Measurements from ENCODE around the gene SCG2. TPM values are rescaled to one million over a fixed set of nuclear protein-coding genes. Genes with fewer than 3 reads are reported as not detected.

SCG2 gene
- total and polyA plus RNA-seq, 2 experiments from 2014 or later: 14.2 to 23.0 TPM

DNA sequence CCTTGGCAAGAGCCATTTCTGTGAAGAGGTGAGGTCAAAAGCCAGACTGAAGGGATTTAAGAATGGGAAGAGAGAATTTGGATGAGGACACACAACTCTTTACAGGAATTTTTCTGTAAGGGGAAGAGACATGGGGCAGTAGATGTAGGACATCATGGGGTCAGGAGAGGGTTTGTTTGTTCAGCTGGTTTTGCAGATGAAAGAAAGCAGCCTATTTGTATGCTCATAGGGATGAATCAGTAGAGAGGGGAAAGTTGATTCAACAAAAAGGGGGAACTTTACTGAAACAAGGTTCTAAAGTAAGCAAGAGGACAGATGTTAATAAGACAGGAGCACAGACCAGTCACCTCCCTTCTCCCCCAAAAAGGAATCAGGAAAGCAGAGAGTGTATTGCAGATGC lies 11.2 kb downstream of the SCG2 start:
- Histone ChIP-seq H3K9me2 (replicated peaks; ENCODE audit: insufficient read depth) (no peaks in the 10 kb centered on the region), H4K20me1 (ENCODE audit: insufficient read depth, poor library complexity, severe bottlenecking) (no peaks in the 10 kb centered on the region), H2AFZ (no peak overlapping the region), H3K9me3 (ENCODE audit: low read depth) (no peaks in the 10 kb centered on the region), H3K27me3 (no peaks in the 10 kb centered on the region), H3K79me2 (no peaks in the 10 kb centered on the region), H3K27ac (no peak overlapping the region), H3K4me2 (no peak overlapping the region), H3K36me3 (replicated peaks; ENCODE audit: insufficient read depth, low read depth) (no peaks in the 10 kb centered on the region), H3K4me3 (no peak overlapping the region), H3K4me1 (ENCODE audit: insufficient read depth) (no peaks in the 10 kb centered on the region)
- no peak for DNase-seq (ENCODE audit: low spot score)
- TF ChIP-seq EZH2 (IDR thresholded peaks at IDR 0.05; ENCODE audit: borderline replicate concordance): no peak
- TF ChIP-seq, protein P1, sequence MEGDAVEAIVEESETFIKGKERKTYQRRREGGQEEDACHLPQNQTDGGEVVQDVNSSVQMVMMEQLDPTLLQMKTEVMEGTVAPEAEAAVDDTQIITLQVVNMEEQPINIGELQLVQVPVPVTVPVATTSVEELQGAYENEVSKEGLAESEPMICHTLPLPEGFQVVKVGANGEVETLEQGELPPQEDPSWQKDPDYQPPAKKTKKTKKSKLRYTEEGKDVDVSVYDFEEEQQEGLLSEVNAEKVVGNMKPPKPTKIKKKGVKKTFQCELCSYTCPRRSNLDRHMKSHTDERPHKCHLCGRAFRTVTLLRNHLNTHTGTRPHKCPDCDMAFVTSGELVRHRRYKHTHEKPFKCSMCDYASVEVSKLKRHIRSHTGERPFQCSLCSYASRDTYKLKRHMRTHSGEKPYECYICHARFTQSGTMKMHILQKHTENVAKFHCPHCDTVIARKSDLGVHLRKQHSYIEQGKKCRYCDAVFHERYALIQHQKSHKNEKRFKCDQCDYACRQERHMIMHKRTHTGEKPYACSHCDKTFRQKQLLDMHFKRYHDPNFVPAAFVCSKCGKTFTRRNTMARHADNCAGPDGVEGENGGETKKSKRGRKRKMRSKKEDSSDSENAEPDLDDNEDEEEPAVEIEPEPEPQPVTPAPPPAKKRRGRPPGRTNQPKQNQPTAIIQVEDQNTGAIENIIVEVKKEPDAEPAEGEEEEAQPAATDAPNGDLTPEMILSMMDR (IDR thresholded peaks at IDR 0.05; ENCODE audit: poor library complexity): no peak
- no peak for TF ChIP-seq EZH2phosphoT487 (IDR thresholded peaks at IDR 0.05; ENCODE audit: low read depth, severe bottlenecking, unreplicated experiment)

DNA sequence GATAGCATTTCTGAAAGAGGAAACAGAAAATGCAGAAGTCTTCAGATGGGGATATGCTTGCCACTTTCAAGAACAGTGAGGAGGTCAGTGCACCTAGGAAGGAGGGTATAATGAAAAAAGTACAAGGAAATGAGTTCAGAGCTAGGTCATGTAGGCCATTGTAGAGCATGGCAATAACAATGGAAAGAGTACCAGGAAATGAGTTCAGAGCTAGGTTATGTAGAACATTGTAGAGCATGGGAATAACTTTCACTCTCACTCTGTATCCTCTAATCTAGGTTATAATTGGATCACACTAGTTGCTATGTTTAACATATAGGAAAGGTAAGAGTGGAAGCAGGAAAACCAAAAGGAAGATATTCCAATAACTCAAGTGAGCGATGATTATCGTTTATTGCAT lies 12.3 kb downstream of the SCG2 start:
- H3K4me1 ChIP-seq (ENCODE audit: insufficient read depth): no peaks in the 10 kb centered on the region
- H3K36me3 ChIP-seq (replicated peaks; ENCODE audit: insufficient read depth, low read depth): no peaks in the 10 kb centered on the region
- DNase-seq (ENCODE audit: low spot score): no peak
- no peaks in the 10 kb centered on the region for H3K27me3 ChIP-seq
- H3K4me2 ChIP-seq: no peak overlapping the region
- no peak overlapping the region for H2AFZ ChIP-seq
- no peaks in the 10 kb centered on the region for H3K9me3 ChIP-seq (ENCODE audit: low read depth)
- H3K79me2 ChIP-seq: no peaks in the 10 kb centered on the region
- no peak for TF ChIP-seq EZH2 (IDR thresholded peaks at IDR 0.05; ENCODE audit: borderline replicate concordance)
- TF ChIP-seq, protein P1 (IDR thresholded peaks at IDR 0.05; ENCODE audit: poor library complexity): no peak
- TF ChIP-seq EZH2phosphoT487 (IDR thresholded peaks at IDR 0.05; ENCODE audit: low read depth, severe bottlenecking, unreplicated experiment): no peak
- H3K4me3 ChIP-seq: no peak overlapping the region
- no peak overlapping the region for H3K27ac ChIP-seq
- no peaks in the 10 kb centered on the region for H4K20me1 ChIP-seq (ENCODE audit: insufficient read depth, poor library complexity, severe bottlenecking)
- 88% methylated on average over 2 of the region's 2 CpGs for WGBS (ENCODE audit: low lambda C conversion rate, missing lambda C conversion rate)
- H3K9me2 ChIP-seq (replicated peaks; ENCODE audit: insufficient read depth): no peaks in the 10 kb centered on the region

DNA sequence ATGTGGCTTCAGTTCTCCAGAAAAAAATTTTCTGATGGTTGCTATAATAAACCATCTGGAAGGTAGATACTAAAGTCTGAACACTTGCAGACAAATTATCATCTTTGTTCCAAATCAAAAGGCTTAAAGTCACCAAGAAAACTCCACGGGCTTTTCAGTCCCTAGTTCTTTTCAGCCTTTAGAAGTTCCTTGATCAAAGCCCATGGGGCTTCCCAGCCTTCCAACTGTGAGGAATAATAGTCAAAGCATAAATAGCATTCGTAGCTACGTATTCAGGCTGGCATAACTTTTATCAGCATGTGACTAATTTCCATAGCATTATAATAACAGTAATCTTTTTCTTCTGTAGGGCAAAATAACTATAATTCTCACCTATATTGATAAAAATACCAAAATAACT lies 13.9 kb downstream of the SCG2 start:
- Histone ChIP-seq H3K4me1 (ENCODE audit: insufficient read depth) (no peaks in the 10 kb centered on the region), H3K36me3 (replicated peaks; ENCODE audit: insufficient read depth, low read depth) (no peaks in the 10 kb centered on the region), H3K79me2 (no peaks in the 10 kb centered on the region), H2AFZ (no peak overlapping the region), H3K4me2 (no peak overlapping the region), H4K20me1 (ENCODE audit: insufficient read depth, poor library complexity, severe bottlenecking) (no peaks in the 10 kb centered on the region), H3K27ac (no peak overlapping the region), H3K4me3 (no peak overlapping the region), H3K9me3 (ENCODE audit: low read depth) (no peaks in the 10 kb centered on the region), H3K27me3 (no peaks in the 10 kb centered on the region), H3K9me2 (replicated peaks; ENCODE audit: insufficient read depth) (no peaks in the 10 kb centered on the region)
- 62% methylated on average over 3 of the region's 3 CpGs for WGBS (ENCODE audit: low lambda C conversion rate, missing lambda C conversion rate)
- TF ChIP-seq EZH2phosphoT487 (IDR thresholded peaks at IDR 0.05; ENCODE audit: low read depth, severe bottlenecking, unreplicated experiment) (no peak), EZH2 (IDR thresholded peaks at IDR 0.05; ENCODE audit: borderline replicate concordance) (no peak)
- TF ChIP-seq, protein P1 (IDR thresholded peaks at IDR 0.05; ENCODE audit: poor library complexity): no peak
- no peak for DNase-seq (ENCODE audit: low spot score)

DNA sequence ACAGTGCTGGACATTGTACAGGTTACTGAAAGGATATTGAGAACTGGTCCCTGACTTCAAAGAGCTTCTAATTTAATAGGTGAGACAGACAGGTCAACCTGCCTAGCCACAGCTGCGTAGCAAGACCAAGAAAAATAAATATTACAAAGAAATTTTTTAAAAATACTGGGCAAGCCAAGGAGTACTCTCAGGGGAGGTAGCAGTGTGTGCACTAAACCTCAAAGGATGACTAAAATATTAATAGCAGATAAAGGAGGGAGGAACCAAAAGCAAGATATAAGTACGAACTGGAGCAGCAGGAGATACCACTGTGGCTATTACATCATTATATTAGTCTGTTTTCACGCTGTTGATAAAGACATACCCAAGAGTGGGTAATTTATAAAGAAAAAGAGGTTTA lies 14.9 kb downstream of the SCG2 start:
- TF ChIP-seq, protein P1 (IDR thresholded peaks at IDR 0.05; ENCODE audit: poor library complexity): no peak
- TF ChIP-seq EZH2phosphoT487 (IDR thresholded peaks at IDR 0.05; ENCODE audit: low read depth, severe bottlenecking, unreplicated experiment): no peak
- TF ChIP-seq EZH2 (IDR thresholded peaks at IDR 0.05; ENCODE audit: borderline replicate concordance): no peak
- Histone ChIP-seq H3K4me3 (no peak overlapping the region), H3K27ac (no peak overlapping the region), H3K36me3 (replicated peaks; ENCODE audit: insufficient read depth, low read depth) (no peaks in the 10 kb centered on the region), H3K9me3 (ENCODE audit: low read depth) (no peaks in the 10 kb centered on the region), H3K9me2 (replicated peaks; ENCODE audit: insufficient read depth) (no peaks in the 10 kb centered on the region), H3K79me2 (no peaks in the 10 kb centered on the region), H3K4me1 (ENCODE audit: insufficient read depth) (no peaks in the 10 kb centered on the region), H3K4me2 (no peak overlapping the region), H4K20me1 (ENCODE audit: insufficient read depth, poor library complexity, severe bottlenecking) (no peaks in the 10 kb centered on the region), H3K27me3 (no peaks in the 10 kb centered on the region), H2AFZ (no peak overlapping the region)
- WGBS (ENCODE audit: low lambda C conversion rate, missing lambda C conversion rate): 96% methylated on average over 3 of the region's 3 CpGs
- no peak for DNase-seq (ENCODE audit: low spot score)

Measured in hepatocyte (in vitro differentiated cells).